ENCODE results near the gene RASAL3.
"Not testable (repeated sequence)": the region's sequence is repeated elsewhere in the genome, so short reads cannot be mapped to it uniquely, and the experiment has no call there.

Gene RASAL3

DNA sequence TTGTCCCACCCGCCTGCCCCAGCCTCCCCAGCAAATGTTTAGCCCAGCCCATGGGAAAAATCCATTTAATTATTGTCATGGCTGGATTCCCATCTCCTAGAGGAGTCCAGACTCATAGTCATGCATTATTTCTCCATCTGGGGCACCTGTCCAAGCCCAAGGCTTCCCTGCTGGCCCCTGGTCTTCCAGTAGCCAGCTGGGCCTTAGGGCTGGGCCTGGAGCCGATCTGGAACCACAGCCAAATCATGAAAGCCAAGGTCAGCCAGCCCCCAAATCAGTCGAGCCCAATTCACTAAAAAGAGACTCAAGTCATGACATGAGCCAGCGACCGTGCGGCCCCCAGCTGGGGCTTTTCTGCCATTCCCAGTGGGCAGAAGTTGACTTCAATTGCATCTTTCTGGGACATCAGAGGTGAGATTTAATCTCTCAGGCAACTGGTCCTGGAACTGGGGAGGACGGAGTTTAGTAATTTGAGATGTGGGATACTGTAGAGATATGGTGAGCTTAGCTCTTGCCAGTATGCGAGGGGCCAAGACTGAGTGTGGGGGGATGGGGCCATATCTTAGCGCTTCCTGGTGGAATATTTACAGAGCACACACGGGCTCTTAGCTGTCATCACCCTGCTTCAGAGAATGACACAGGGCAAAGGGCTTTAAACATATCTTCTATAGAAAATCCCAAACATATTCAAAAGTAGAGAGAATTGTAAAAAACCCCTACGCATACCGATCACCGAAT lies 24.3 kb upstream of the RASAL3 start:
- in situ Hi-C loops (cut with HindIII; ENCODE audit: low pct_unique_long_range_greater_than_20kb, low sequenced_read_pairs) = no loop called here
- DNase-seq (ENCODE audit: low read depth in 1 of 2, low spot score in 1 of 2) = peak in 1 of 2 experiments; percentile 91

GRCh38 chr19:15487038-15487437 lies 22.7 kb upstream of the RASAL3 start:
- in situ Hi-C loops (cut with HindIII; ENCODE audit: low pct_unique_long_range_greater_than_20kb, low sequenced_read_pairs) = no loop called here
- no peak for TF ChIP-seq JUND (IDR thresholded peaks at IDR 0.05; ENCODE audit: low read depth)
- no peak for DNase-seq (ENCODE audit: low read depth in 1 of 2, low spot score in 1 of 2)

More for the DNA sequence above, 24.3 kb upstream of the RASAL3 start:
- TF ChIP-seq JUND (IDR thresholded peaks at IDR 0.05; ENCODE audit: low read depth) = peak; percentile 78; the same call in 1 of the 2 replicates

DNA sequence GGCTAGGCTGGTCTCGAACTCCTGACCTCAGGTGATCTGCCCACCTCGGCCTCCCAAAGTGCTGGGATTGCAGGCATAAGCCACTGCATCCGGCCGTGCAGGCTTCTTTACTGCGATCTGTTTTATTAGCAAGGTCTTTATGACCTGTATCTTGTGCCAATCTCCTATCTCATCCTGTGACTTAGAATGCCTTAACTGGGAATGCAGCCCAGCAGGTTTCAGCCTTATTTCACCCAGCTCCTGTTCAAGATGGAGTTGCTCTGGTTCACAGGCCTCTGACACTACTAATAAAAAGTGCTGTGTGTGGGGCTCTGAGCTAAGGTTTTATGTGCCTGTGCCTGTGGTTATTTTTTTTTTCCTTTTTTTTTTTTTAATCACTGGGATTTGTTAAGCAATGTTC lies 21.4 kb upstream of the RASAL3 start:
- peak in 1 of 2 experiments; percentile 57 for DNase-seq (ENCODE audit: low read depth in 1 of 2, low spot score in 1 of 2)
- in situ Hi-C loops (cut with HindIII; ENCODE audit: low pct_unique_long_range_greater_than_20kb, low sequenced_read_pairs) = not testable (repeated sequence)

DNA sequence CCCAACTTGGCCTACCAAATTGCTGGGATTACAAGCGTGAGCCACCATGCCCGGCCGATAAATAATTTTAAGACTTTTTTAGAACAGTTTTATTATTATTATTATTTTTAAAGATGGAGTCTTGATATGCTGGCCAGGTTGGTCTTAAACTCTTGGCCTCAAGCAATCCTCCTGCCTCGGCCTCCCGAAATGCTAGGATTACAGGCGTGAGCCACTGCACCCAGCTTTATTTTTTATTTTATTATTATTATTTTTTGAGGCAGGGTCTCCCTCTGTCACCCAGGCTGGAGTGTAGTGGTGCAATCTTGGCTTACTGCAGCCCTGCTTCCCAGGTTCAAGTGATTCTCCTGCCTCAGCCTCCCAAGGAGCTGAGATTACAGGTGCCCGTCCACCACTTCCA lies 16.7 kb upstream of the RASAL3 start:
- in situ Hi-C loops (cut with HindIII; ENCODE audit: low pct_unique_long_range_greater_than_20kb, low sequenced_read_pairs) = not testable (repeated sequence)

DNA sequence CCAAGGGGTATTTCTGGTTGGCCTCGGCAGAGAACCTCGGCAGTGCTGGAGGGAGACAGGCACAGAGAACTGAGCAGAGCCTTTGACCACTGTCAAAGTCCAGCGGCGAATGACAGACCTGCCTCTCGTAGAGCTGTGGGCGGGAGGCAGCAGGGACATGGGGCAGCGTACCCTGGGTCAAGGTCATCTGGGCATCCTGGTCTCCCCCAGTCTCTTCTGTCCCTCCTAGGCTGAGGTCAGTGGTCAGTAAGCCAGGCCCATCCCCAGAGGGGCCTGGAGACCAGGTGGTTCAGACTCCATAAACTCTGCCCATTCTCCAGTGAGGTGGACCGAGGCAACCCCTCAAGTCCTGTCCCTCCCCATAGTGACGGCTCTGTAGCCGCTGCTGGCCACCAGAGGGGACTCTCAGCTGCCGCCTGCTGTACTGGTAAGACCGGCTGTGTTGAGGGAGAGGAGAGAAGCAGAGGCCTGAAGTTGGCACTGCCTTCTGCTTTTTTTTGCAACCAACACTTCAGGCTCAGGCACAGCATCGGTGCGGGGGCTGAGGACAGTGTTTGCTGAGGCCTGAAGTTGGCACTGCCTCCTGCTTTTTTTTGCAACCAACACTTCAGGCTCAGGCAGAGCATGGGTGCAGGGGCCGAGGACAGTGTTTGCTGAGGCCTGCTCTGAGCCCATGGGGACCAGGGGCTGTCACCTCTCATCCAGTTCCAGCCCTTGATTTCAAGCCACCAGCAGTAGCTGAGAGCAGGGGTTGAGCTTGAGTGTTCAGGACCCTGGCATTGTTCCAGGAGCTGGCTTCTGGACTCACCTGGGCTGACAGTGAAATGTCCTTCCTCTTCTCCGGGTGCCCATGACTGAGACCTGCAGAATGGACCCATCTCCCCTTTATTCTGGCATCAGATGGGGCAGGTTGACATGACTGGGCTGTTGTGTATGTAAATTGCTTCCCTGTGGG lies 15.3 kb upstream of the RASAL3 start, which contains the start of gene PGLYRP2:
Gene PGLYRP2, minus strand, starts transcription at position 111 of the 955 bp plus-strand sequence. CDS start 130 bp downstream, outside the sequence.
- no peak for TF ChIP-seq JUND (IDR thresholded peaks at IDR 0.05; ENCODE audit: low read depth)
- in situ Hi-C loops (cut with HindIII; ENCODE audit: low pct_unique_long_range_greater_than_20kb, low sequenced_read_pairs) = no loop called here
- peak in 1 of 2 experiments; percentile 92 for DNase-seq (ENCODE audit: low read depth in 1 of 2, low spot score in 1 of 2)

More for the DNA sequence above, 16.7 kb upstream of the RASAL3 start:
- DNase-seq (ENCODE audit: low read depth in 1 of 2, low spot score in 1 of 2) = not testable (repeated sequence)

DNA sequence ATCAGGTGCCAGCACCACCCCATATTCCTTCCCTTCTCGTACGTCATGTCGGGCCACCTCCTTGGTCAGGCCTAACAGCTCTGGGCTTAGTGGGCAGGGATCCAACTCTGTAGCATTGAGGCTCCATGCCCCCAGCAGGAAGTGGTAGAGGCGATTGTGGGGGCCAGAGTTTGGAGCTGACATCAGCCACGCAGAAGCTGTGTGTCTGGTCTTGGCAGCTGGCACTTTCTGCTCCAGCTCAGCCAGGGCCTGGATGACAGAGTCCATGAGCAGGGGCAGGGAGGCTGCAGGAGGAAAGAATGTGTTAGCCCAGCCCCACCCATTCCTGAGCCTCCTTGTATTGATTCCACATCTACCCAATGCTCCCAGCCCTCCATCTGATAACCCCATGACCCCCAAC lies 12.0 kb upstream of the RASAL3 start:
- no peak for DNase-seq (ENCODE audit: low read depth in 1 of 2, low spot score in 1 of 2)

GRCh38 chr19:15475611-15476010 lies 11.3 kb upstream of the RASAL3 start:
- no peak for DNase-seq (ENCODE audit: low read depth in 1 of 2, low spot score in 1 of 2)
- in situ Hi-C loops (cut with HindIII; ENCODE audit: low pct_unique_long_range_greater_than_20kb, low sequenced_read_pairs) = no loop called here
- TF ChIP-seq JUND (IDR thresholded peaks at IDR 0.05; ENCODE audit: low read depth) = no peak

More for the DNA sequence above, 12.0 kb upstream of the RASAL3 start:
- no peak for TF ChIP-seq JUND (IDR thresholded peaks at IDR 0.05; ENCODE audit: low read depth)
- in situ Hi-C loops (cut with HindIII; ENCODE audit: low pct_unique_long_range_greater_than_20kb, low sequenced_read_pairs) = no loop called here

- no peak for TF ChIP-seq JUND (IDR thresholded peaks at IDR 0.05; ENCODE audit: low read depth)
- no peak for DNase-seq (ENCODE audit: low read depth in 1 of 2, low spot score in 1 of 2)
- in situ Hi-C loops (cut with HindIII; ENCODE audit: low pct_unique_long_range_greater_than_20kb, low sequenced_read_pairs) = no loop called here
These were observed 10.8 kb upstream of the RASAL3 start for GRCh38 chr19:15475169-15475568.

GRCh38 chr19:15473821-15474220 lies 9.5 kb upstream of the RASAL3 start:
- DNase-seq (ENCODE audit: low read depth in 1 of 2, low spot score in 1 of 2); in situ Hi-C loops (cut with HindIII; ENCODE audit: low pct_unique_long_range_greater_than_20kb, low sequenced_read_pairs): not testable (repeated sequence)

- no peak for DNase-seq (ENCODE audit: low read depth in 1 of 2, low spot score in 1 of 2)
- TF ChIP-seq JUND (IDR thresholded peaks at IDR 0.05; ENCODE audit: low read depth) = no peak
- in situ Hi-C loops (cut with HindIII; ENCODE audit: low pct_unique_long_range_greater_than_20kb, low sequenced_read_pairs) = no loop called here
These were observed 7.3 kb upstream of the RASAL3 start for GRCh38 chr19:15471639-15472101.

GRCh38 chr19:15469513-15470297 lies 5.4 kb upstream of the RASAL3 start:
- DNase-seq (ENCODE audit: low read depth in 1 of 2, low spot score in 1 of 2) = no peak
- TF ChIP-seq JUND (IDR thresholded peaks at IDR 0.05; ENCODE audit: low read depth) = no peak
- in situ Hi-C loops (cut with HindIII; ENCODE audit: low pct_unique_long_range_greater_than_20kb, low sequenced_read_pairs) = no loop called here
